GM18909 (cell line): Measurements from ENCODE around the gene ZNF599.
"Not testable (repeated sequence)": the region's sequence is repeated elsewhere in the genome, so short reads cannot be mapped to it uniquely, and the experiment has no call there.

Source experiments
- ATAC-seq: cut with Tn5 transposase; IDR thresholded peaks from one replicate; pipeline ENCODE4 v1.9.1; 2021; ENCODE audit warnings: mild to moderate bottlenecking; ENCODE audit not compliant: unreplicated experiment, poor library complexity

The ZNF599 gene

DNA sequence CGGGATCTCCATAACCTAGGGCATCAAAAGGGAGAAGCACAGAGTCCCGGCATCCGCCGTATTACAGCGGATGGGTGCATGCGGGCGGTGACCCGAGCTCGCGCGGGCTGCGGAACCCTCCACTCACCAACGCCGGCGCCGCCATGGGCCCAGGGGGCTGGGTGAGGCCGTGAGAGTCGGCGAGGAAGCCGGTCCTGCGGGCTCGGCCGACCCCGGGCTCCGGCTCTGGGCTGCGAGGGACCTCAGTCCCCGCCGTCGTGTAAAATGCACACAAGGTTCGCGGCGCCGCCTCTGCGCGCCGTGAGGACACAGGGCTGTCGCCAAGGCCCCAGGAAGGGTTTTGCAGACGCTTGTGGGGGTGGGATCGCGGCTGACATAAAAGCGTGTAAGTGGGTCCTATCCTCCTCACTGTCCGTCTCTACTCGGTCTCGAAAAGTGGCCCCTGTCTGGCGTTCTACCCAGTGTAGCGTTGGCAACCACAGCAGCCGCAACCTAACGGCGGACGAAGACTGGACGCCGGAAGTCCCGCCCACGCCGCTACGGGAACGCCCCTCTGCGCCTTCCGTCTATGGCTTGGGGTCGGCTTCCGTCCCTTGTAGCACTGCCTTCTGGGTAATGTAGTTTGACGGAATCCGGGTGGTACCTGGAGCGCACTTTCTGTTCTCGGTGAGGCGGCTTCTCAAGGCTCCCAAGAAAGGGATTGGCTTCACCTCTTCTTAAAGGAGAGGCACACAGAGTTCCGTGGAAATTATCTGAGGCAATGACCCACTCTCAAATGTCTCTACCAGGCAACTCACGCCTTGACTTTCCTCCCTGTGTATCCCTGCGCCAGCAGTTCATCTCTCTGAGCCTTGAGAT, at the start of gene ZNF599:
ZNF599 (minus strand) TSS at position 519 of the 858 bp plus-strand sequence; CDS start at position 145, 374 bp downstream.
- ATAC-seq: peak; percentile 95

DNA sequence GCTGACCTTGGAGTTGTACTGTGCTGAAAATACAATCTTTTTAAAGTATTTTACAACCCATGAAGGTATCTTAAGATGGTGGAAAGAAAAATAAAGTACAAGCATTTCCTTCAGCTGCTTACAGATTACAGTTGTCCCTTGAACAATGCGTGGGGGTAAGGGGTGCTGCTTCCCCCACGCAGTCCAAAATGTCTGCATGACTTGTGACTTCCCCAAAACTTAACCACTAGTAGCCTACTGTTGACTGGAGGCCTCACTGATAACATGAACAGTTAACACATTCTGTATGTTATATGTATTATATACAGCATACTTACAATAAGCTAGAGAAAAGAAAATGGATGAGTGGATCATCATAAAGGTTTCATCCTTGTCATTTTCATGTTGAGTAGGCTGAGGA, 45.3 kb upstream of the ZNF599 start:
- ATAC-seq: no peak

DNA sequence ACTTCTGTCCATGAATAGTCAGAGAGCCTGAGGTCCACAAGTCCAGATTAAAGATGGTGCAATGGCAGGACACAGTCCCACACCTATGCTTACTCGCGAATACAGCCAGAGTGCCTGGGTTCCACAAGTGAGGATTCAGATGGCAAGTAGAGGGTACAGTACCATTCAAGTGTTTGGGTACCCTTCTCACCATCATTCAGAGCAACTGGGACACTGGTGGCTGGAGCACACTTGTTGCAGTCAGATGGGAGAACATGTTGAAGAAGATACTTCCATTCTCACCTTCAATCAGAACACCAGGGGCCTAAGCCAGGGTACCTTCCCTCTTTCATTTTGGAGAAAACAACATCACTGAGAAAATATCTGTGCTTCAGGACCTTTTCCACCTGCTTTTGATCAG, 43.7 kb upstream of the ZNF599 start:
- no peak for ATAC-seq

DNA sequence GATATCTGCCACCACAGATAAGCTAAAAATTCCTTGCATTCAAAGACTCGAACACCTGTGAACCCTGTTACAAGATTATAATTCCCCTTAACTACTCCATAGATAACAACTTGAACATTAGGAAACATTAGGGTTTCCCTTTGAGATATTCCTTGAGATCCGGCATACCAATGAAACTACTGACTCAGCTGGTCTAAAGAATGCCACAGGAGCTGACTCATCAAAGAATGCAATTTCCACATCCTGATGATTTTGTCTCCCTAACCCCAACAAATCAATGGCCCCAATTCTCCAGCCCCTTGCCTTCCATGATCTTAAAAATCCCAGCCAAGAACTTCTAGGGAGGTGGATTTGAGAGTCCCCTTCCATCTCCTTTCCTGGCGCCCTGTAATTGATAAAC, 35.6 kb upstream of the ZNF599 start:
- no peak for ATAC-seq

DNA sequence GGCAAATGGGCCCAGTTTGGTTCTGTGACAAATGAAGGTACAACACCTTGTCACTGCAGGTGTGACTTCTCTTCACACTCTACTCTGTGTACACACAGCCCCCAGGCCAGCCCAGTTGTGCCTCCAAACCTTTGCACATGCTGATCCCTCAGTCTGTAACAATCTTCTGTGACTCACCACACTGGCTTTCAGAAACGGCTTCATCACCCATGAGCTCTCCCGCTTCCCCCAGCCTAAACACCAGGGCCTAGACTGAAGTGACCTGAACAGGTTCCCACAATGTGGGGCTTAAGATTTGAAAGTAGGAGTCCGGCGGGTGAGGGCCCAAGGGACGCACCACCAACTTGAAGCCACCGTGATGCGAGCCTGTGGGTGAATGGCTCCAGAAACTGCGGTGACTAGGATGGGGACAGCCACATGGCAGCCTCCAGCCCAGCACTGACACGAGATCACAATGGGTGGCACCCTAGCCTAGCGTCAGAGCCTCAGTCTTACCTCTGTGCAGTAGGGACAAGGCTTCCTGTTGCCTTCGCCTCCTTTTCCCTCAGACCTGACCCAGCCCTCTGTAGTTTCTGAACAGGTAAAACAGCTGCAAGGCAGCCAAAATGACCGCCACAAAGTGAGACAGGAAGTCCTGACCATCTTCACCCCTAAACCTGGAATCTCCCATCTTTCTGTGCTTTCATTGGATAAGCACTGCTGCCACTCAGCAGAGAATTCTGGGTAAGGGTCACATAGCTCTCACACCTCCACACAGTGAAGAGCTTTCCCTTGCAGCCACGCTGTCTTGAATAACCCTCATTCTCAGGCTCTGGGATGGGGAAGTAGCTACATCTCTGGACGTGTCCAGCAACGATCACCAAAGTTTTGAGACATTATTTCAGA, 34.2 kb upstream of the ZNF599 start:
- no peak for ATAC-seq

DNA sequence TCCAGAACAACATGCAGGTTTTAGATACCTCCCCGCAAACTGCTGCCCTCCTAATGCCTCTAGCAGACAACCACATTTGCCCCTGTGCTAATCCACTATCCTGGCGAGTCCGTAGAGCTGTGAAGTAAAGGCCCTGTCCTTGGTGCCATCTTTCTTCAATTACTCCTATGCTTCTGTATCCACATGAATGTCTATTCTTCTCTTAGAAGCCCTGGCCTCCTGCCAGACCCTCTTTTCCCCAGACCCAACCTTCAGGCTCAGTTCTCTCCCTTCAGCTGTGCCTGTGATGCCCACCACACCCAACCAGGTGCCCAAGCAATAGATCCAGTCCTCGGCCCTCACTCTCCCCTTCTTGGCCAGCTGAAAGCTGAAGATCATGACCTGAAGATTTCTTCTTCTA, 31.1 kb upstream of the ZNF599 start:
- no peak for ATAC-seq

DNA sequence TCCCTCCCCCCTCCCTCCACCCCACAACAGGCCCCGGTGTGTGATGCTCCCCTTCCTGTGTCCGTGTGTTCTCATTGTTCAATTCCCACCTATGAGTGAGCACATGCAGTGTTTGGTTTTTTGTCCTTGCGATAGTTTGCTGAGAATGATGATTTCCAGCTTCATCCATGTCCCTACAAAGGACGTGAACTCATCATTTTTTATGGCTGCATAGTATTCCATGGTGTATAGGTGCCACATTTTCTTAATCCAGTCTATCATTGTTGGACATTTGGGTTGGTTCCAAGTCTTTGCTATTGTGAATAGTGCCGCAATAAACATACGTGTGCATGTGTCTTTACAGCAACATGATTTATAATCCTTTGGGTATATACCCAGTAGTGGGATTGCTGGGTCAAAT, 23.9 kb upstream of the ZNF599 start:
- ATAC-seq: not testable (repeated sequence)

DNA sequence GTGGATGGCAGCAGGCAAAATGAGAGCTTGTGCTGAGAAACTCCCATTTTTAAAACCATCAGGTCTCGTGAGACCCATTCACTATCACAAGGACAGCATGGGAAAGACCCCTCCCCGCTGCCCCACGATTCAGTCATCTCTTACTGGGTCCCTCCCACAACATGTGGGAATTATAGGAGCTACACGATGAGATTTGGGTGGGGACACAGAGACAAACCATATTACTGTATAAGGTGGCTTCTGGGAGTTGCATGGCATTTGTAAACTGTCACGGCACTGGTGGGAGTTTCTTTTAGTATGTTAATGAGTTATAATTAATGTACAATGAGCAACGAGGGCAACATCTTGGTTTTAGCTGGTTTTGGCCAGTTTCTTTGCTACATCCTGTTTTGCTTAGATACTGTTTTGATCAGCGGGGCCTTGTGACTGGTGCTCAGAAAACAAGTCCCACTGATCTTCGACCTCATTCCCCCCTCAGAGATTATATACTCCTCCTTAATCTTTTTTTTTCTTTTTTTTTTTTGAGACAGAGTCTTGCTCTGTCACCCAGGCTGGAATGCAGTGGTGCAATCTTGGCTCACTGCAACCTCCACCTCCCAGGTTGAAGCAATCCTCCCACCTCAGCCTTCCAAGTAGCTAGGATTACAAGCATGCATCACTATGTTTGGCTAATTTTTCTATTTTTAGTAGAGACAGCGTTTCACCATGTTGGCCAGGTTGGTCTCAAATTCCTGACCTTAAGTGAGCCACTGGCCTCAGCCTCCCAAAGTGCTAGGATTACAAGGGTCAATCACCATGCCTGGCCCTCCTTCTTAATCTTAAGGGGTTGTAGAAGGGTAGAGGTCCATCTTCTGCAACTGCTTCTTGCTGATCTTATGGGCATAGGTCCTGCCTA, 21.3 kb upstream of the ZNF599 start:
- ATAC-seq: no peak

DNA sequence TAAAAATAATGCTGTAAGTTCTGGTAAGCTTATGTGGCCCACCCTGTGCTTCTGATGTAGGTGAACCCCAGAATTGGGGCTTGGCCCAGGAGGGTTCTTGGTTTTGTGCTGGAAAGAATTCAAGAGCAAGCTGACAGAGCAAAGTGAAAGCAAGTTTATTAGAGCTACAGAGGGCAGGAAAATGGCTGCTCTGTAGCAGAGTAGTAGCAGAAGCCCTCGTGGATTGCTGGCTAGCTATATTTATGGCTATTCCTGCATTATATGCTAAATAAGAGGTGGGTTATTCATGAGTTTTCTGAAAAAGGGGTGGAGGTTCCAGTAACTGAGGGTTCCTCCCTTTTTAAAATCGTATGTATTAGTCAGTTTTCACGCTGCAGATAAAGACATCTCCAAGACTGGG, 20.6 kb upstream of the ZNF599 start:
- ATAC-seq: no peak

DNA sequence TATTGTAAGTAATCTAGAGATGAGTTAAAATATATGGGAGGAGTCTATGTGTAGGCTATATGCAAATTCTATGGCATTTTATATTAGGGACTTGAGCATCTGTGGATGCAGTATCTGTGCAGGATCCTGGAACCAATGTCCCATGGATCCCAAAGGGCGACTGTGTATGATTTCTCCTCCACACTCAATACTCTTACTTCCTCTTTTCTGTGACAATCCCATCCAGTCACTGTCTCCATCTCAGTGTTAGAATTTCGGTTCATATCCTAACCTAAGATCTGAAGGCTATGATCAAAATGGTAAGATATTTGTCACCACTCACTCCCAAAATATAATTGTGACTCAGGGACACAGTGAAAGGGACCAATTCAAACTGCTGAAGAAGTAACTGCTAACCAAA, 15.1 kb upstream of the ZNF599 start:
- ATAC-seq: no peak

DNA sequence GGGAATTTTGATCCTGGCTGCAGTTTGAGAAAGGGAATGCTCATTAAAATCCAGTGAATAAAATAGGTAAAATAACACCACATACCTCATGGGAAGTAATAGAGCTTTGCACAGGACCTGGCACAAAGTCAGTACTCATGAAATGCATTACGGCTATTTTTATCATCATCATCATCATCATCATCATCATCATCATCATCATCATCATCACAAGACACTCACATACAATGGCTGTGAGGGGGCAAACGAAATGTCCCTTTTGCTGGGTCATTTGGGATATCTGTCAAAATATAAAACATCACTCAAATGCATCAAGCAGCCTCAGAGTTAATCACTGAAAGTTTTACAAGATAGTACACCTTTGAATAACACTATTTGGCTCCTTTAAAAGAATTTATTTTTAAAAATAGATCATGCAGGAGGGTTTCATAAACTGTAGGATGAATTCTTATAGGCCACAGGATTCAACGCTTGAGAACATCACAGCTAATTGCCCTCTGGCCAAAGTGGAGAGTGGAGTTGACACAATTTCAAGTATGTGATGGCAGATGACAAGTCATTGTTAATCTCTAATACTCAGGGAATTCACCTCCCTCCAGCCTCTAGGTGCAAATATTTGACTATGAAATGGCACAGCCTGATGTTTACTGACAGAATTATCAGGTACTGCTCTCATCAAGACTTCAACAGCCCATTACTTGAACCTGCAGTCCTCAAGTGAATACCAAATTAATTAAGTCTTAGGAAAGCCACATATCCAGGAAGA, 14.2 kb upstream of the ZNF599 start:
- no peak for ATAC-seq

DNA sequence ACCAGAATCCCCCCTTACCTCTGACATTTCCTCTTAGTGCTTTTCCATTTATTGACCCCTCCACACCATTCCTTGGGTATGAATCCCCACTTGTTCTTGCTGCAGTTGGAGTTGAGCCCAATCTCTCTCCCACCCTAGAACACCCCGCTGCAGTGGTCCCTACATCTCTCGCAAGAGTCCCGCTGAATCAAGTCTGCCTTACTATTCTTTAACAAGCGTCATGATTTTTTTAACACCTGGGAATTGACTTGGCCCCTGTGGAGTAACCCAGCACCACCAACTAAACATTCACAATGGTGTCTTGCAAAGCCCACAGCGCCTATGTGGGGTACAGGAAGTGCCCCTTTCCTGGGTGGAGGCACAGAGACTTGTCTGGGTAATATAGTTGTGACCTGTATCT, 13.2 kb upstream of the ZNF599 start:
- ATAC-seq: no peak

DNA sequence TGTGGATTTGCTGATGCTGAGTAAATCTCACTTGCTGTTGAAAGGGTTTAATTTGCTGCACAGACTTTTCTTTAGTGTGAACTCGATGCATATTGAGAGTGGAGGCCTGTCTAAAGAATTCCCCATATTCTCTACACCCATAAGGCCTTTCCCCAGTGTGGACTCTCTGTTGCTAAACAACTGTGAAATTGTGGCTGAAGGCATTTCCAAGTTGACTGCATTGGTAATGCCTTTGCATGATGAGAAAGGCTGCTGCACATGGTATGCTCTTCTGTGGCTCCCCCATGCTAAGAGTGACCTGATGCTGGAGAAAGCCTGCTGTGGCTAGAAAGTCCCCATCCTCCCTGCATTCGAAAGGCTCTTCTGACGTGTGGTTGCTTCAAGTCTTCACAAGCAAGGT, 6.6 kb upstream of the ZNF599 start:
- no peak for ATAC-seq

DNA sequence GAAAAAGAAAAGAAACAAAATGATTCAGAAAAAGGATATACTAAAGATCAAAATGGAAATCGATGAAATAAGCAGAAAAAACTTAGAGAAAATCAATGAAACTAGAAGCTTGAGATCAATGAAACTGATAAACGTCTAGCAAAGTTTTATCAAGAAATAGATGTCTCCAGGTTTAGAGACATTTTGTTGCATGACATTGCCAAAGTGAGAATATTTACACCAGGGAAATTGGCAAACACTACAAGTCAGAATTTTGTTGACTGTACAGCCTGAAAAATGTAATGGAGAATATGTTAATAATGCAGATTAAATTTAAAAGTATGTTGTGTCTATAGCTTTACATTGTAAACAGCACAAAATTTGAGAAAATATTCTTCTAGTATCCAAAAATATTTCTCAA, 5.3 kb upstream of the ZNF599 start:
- ATAC-seq: no peak

DNA sequence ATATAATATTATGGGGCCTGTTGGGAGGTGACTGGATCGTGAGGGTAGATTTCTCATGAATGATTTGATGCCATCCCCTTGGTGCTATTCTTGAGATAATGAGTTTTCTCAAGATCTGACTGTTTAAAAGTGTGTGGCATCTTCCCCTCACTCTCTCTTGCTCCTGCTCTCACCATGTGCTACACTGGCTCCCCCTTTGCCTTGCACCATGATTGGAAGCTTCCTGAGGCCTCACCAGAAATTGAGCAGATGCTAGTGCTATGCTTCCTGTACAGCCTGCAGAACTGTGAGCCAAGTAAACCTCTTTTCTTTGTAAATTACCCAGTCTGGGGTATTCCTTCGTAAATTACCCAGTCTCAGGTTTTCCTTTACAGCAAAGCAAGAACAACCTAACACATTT, 1.8 kb upstream of the ZNF599 start:
- no peak for ATAC-seq

DNA sequence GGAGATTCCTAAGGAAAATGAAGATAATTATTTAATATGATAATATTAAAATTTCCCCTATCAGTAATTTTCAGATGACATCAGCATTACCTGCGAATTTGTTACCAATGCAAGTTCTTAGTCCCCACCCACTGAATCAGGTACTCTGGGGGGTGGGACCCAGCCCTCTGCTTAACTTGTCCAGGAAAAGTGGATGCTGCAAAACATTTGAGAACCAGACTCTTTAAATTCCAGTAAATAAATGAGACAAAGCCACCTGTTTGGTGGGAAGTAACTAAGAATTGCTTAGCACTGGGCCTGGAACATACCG, 495 bp upstream of the ZNF599 start:
- no peak for ATAC-seq

DNA sequence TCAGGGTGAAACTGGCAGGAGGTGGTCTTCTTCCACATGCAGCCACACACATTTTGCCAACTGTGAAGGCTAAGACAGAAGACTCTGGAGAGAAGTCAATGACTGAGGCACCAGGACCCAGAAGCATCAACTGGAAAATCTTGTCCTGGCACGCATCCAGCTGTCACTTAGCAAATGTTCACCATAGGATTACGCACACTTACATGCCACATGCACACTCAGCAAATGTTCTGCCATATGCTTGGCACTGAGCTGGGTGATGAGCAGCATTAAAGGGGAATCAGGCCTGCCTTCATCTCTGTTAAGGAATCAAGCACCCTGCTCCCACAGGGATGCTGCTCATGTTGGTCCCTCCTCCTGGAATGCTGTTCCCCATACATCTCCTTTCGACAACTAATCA, 5.1 kb downstream of the ZNF599 start:
- ATAC-seq: no peak

DNA sequence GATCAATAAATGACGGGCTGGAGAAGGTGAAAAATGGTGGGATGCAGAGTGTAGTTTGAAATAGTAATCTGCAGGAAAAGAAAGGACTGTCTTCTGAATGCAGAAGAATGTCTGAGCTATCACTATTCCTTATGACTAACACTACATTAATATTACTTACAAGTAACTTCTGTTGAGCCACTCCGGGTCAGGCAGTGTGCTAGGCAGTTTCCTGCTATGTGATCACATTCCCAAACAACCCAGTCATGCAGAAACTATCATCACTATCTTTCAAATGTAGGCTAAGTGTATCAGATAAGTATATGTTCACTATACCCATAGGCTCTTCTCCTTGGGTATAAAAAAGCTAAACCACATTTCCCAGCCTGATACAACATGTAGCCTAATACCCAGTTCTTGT, 6.6 kb downstream of the ZNF599 start:
- ATAC-seq: no peak

DNA sequence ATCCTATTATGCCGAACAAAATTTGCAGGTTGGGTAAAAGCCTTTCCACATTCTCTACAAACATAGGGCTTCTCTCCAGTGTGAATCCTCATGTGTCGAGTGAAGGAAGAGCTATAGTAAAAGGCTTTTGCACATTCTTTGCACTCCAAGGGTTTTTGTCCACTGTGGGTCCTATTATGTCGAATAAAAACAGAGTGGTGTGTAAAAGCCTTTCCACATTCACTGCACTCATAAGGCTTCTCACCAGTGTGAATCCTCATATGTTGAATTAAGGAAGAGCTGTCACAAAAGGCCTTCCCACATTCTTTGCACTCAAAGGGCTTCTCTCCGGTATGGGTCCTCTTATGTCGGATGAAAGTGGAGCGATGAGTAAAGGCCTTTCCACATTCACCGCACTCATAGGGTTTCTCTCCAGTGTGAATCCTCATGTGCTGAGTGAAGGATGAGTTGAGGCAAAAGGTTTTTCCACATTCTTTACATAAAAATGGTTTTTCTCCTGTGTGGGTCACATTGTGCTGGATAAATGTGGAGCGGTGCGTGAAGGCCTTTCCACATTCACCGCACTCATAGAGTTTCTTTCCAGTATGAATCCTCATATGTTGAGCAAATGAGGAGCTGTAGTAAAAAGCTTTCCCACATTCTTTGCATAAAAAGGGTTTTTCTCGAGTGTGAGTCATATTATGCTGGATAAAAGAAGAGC, 13.6 kb downstream of the ZNF599 start:
- ATAC-seq: no peak
